Progenitor cell of endocrine pancreas (in vitro differentiated cells): Measurements from ENCODE around the gene KRTAP10-12. TPM values are rescaled to one million over a fixed set of nuclear protein-coding genes. Genes with fewer than 3 reads are reported as not detected.

ENCODE experiments used
- DNase-seq: peaks from one replicate; pipeline ENCODE4 v3.0.0; 2021; ENCODE audit warnings: low spot score; ENCODE audit not compliant: unreplicated experiment
- H3K27ac Mint-ChIP-seq: 2 replicates; pipeline ENCODE4 v1.8.0; 2021; ENCODE audit warnings: mild to moderate bottlenecking, moderate library complexity, mixed read lengths
- H3K27me3 Mint-ChIP-seq: 2 replicates; pipeline ENCODE4 v1.8.0; 2021; ENCODE audit warnings: mixed read lengths
- H3K36me3 Mint-ChIP-seq: 2 replicates; pipeline ENCODE4 v1.8.0; 2022; ENCODE audit warnings: mixed read lengths; ENCODE audit not compliant: insufficient read depth
- H3K4me1 Mint-ChIP-seq: 2 replicates; pipeline ENCODE4 v1.8.0; 2021; ENCODE audit warnings: low read depth, mixed read lengths
- H3K4me3 Mint-ChIP-seq: 2 replicates; pipeline ENCODE4 v1.8.0; 2021; ENCODE audit warnings: low read depth, mild to moderate bottlenecking, moderate library complexity, mixed read lengths
- H3K9me3 Mint-ChIP-seq: 2 replicates; pipeline ENCODE4 v1.8.0; 2021; ENCODE audit warnings: low read depth, mixed read lengths
- CTCF ChIP-seq: fragments of 200-600 bp; sonication (generic); IDR thresholded peaks from one replicate; pipeline ENCODE4 v1.5.0; 2021; ENCODE audit warnings: antibody characterized with exemption, mild to moderate bottlenecking; ENCODE audit not compliant: unreplicated experiment
- total RNA-seq: library from RNA; stranded (reverse); gene quantifications from 2 replicates; pipeline ENCODE4 v1.2.1, GENCODE V29; 2021

Gene KRTAP10-12
- total RNA-seq, 1 donor from 2014 or later: not detected

GRCh38 chr21:44712203-44713028, 15.4 kb downstream of the KRTAP10-12 start:
- Mint-ChIP-seq H3K4me3 (no peak overlapping the region), H3K27ac (no peak overlapping the region), H3K4me1 (peaks cover 12% of the 10 kb centered on the region), H3K36me3 (no peaks in the 10 kb centered on the region), H3K9me3 (no peaks in the 10 kb centered on the region), H3K27me3 (peaks cover 83% of the 10 kb centered on the region)
- DNase-seq: no peak
- TF ChIP-seq CTCF: no peak

GRCh38 chr21:44713130-44713529, 16.2 kb downstream of the KRTAP10-12 start:
- Mint-ChIP-seq H3K4me3 (no peak overlapping the region), H3K27ac (no peak overlapping the region), H3K9me3 (no peaks in the 10 kb centered on the region), H3K4me1 (peaks cover 12% of the 10 kb centered on the region), H3K36me3 (no peaks in the 10 kb centered on the region), H3K27me3 (peaks cover 79% of the 10 kb centered on the region)
- no peak for DNase-seq
- TF ChIP-seq CTCF: no peak

GRCh38 chr21:44713846-44714245, 16.9 kb downstream of the KRTAP10-12 start:
- Mint-ChIP-seq H3K4me3 (no peak overlapping the region), H3K4me1 (peaks cover 12% of the 10 kb centered on the region), H3K9me3 (no peaks in the 10 kb centered on the region), H3K27ac (no peak overlapping the region), H3K27me3 (peaks cover 79% of the 10 kb centered on the region), H3K36me3 (no peaks in the 10 kb centered on the region)
- DNase-seq: no peak
- no peak for TF ChIP-seq CTCF

DNA sequence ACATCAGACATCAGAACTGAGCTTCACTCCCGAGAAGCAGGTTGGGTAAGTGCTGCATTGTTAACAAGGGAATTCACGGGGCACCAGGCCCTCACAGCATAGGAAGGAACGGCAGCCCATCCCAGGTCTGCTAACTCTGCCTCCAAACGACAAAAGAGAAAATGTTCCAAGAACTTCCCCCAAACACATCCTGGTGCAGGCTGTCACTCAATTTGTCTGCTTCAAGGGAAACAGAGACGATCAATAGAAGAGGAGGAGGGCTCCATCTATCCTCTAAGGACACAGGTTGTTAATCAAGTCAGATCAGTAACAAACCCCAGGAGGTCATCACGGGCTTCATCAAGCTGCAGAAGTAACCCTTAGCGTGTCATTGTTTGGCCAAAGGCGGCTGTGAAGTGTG, 17.9 kb downstream of the KRTAP10-12 start:
- Mint-ChIP-seq H3K27me3 (peaks cover 74% of the 10 kb centered on the region), H3K27ac (no peak overlapping the region), H3K4me1 (peaks cover 9% of the 10 kb centered on the region), H3K4me3 (no peak overlapping the region), H3K36me3 (no peaks in the 10 kb centered on the region), H3K9me3 (no peaks in the 10 kb centered on the region)
- DNase-seq: no peak
- TF ChIP-seq CTCF: no peak

GRCh38 chr21:44716984-44717383, 20.0 kb downstream of the KRTAP10-12 start:
- DNase-seq: no peak
- H3K4me3 Mint-ChIP-seq: no peak overlapping the region
- no peak overlapping the region for H3K27ac Mint-ChIP-seq
- no peaks in the 10 kb centered on the region for H3K9me3 Mint-ChIP-seq
- H3K36me3 Mint-ChIP-seq: no peaks in the 10 kb centered on the region
- H3K27me3 Mint-ChIP-seq: peaks cover 61% of the 10 kb centered on the region
- no peaks in the 10 kb centered on the region for H3K4me1 Mint-ChIP-seq
- TF ChIP-seq CTCF: no peak
